Mammary epithelial cell (primary cell): ENCODE results near the gene LTBR.

Experiments
- EZH2 ChIP-seq: IDR thresholded peaks from 2 replicates; pipeline ENCODE4 v1.6.1; 2012; ENCODE audit warnings: low read length, inconsistent platforms, borderline replicate concordance
- TF ChIP-seq, protein P1 (sequence below), 2 donors: IDR thresholded peaks in 1 of 2; conservative IDR thresholded peaks in 1 of 2; 2 replicates each; pipeline ENCODE4 v1.5.1; 2011 to 2012; ENCODE audit warnings: inconsistent platforms in 2 of 2, low read length in 2 of 2, mild to moderate bottlenecking in 2 of 2, control low read depth in 1 of 2, low read depth in 1 of 2; ENCODE audit not compliant: insufficient read depth in 1 of 2; ENCODE audit errors: extremely low read depth in 1 of 2

DNA sequence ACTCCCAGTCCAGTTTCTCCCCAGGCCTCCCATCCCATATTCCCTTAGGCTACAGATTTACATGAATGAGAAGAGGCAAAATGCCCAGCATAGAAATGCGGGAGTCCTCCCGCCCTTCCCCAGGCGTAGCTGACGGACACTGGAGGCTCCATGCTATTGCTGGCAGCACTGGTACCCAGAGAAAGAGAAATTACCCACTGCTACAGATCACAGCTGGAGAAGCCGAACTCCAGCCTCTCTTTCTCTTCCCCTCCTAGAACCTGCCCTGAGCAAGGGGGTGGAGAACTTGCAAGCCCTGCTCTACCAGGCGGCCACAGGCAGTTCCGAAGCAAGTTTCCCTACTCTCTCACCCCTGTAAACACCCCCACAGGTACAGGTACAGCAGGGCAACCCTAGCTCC is 3.6 kb downstream of the LTBR start:
- TF ChIP-seq, protein P1, sequence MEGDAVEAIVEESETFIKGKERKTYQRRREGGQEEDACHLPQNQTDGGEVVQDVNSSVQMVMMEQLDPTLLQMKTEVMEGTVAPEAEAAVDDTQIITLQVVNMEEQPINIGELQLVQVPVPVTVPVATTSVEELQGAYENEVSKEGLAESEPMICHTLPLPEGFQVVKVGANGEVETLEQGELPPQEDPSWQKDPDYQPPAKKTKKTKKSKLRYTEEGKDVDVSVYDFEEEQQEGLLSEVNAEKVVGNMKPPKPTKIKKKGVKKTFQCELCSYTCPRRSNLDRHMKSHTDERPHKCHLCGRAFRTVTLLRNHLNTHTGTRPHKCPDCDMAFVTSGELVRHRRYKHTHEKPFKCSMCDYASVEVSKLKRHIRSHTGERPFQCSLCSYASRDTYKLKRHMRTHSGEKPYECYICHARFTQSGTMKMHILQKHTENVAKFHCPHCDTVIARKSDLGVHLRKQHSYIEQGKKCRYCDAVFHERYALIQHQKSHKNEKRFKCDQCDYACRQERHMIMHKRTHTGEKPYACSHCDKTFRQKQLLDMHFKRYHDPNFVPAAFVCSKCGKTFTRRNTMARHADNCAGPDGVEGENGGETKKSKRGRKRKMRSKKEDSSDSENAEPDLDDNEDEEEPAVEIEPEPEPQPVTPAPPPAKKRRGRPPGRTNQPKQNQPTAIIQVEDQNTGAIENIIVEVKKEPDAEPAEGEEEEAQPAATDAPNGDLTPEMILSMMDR (conservative IDR thresholded peaks at IDR 0.05 in 1 of 2, IDR thresholded peaks at IDR 0.05 in 1 of 2; ENCODE audit: extremely low read depth in 1 of 2, insufficient read depth in 1 of 2, low read depth in 1 of 2, low read length in 2 of 2): no peak
- no peak for TF ChIP-seq EZH2
